Measurements from ENCODE around the gene UNC45A. TPM values are rescaled to one million over a fixed set of nuclear protein-coding genes. Genes with fewer than 3 reads are reported as not detected.

Gene UNC45A
- total RNA-seq, 1 donor from 2014 or later: 65.1 TPM

DNA sequence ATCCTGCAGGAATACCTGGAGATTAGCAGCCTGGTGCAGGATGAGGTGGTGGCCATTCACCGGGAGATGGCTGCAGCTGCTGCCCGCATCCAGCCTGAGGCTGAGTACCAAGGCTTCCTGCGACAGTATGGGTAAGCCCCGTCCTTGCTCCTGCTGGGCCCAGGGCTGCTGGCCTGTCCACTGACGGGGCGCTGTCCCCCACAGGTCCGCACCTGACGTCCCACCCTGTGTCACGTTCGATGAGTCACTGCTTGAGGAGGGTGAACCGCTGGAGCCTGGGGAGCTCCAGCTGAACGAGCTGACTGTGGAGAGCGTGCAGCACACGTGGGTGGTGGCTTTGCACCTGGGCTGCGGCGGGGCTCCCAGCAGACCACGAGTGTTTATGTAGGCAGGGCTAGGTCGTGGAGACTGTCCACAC lies 45.8 kb upstream of the UNC45A start:
- Mint-ChIP-seq H3K36me3 (ENCODE audit: unreplicated experiment) (no peaks in the 10 kb centered on the region), H3K4me3 (ENCODE audit: unreplicated experiment) (no peak overlapping the region), H3K9me3 (ENCODE audit: unreplicated experiment) (peaks cover 1% of the 10 kb centered on the region), H3K4me1 (ENCODE audit: low read depth, unreplicated experiment) (peaks cover 17% of the 10 kb centered on the region), H3K27me3 (ENCODE audit: unreplicated experiment) (peaks cover 5% of the 10 kb centered on the region), H3K27ac (ENCODE audit: unreplicated experiment) (no peak overlapping the region)
- DNase-seq: no peak
- TF ChIP-seq, protein P1, sequence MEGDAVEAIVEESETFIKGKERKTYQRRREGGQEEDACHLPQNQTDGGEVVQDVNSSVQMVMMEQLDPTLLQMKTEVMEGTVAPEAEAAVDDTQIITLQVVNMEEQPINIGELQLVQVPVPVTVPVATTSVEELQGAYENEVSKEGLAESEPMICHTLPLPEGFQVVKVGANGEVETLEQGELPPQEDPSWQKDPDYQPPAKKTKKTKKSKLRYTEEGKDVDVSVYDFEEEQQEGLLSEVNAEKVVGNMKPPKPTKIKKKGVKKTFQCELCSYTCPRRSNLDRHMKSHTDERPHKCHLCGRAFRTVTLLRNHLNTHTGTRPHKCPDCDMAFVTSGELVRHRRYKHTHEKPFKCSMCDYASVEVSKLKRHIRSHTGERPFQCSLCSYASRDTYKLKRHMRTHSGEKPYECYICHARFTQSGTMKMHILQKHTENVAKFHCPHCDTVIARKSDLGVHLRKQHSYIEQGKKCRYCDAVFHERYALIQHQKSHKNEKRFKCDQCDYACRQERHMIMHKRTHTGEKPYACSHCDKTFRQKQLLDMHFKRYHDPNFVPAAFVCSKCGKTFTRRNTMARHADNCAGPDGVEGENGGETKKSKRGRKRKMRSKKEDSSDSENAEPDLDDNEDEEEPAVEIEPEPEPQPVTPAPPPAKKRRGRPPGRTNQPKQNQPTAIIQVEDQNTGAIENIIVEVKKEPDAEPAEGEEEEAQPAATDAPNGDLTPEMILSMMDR (IDR thresholded peaks at IDR 0.05; ENCODE audit: partially characterized antibody, unreplicated experiment): no peak

DNA sequence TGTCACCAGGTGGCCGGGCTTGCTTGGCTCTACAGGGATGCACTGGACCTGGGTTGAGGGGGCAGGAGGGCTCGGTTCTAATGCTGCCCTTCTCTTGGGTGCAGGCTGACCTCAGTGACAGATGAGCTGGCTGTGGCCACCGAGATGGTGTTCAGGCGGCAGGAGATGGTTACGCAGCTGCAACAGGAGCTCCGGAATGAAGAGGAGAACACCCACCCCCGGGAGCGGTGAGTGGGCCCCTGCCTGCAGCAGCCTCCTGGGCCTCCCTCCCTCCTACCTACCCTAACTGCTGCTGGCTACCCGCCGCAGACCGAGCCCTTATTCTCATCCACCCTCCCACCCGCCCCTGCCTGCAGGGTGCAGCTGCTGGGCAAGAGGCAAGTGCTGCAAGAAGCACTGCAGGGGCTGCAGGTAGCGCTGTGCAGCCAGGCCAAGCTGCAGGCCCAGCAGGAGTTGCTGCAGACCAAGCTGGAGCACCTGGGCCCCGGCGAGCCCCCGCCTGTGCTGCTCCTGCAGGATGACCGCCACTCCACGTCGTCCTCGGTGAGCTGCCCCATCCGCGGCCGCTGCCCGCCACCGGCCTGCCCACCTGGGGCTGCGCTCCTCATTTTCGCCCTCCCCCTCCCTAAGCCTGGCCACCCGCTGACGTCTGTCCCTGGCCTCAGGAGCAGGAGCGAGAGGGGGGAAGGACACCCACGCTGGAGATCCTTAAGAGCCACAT lies 45.2 kb upstream of the UNC45A start:
- DNase-seq: no peak
- TF ChIP-seq, protein P1 (IDR thresholded peaks at IDR 0.05; ENCODE audit: partially characterized antibody, unreplicated experiment): no peak
- peaks cover 5% of the 10 kb centered on the region for H3K27me3 Mint-ChIP-seq (ENCODE audit: unreplicated experiment)
- peaks cover 16% of the 10 kb centered on the region for H3K4me1 Mint-ChIP-seq (ENCODE audit: low read depth, unreplicated experiment)
- H3K9me3 Mint-ChIP-seq (ENCODE audit: unreplicated experiment): peaks cover under 1% of the 10 kb centered on the region
- H3K27ac Mint-ChIP-seq (ENCODE audit: unreplicated experiment): no peak overlapping the region
- no peaks in the 10 kb centered on the region for H3K36me3 Mint-ChIP-seq (ENCODE audit: unreplicated experiment)
- no peak overlapping the region for H3K4me3 Mint-ChIP-seq (ENCODE audit: unreplicated experiment)

DNA sequence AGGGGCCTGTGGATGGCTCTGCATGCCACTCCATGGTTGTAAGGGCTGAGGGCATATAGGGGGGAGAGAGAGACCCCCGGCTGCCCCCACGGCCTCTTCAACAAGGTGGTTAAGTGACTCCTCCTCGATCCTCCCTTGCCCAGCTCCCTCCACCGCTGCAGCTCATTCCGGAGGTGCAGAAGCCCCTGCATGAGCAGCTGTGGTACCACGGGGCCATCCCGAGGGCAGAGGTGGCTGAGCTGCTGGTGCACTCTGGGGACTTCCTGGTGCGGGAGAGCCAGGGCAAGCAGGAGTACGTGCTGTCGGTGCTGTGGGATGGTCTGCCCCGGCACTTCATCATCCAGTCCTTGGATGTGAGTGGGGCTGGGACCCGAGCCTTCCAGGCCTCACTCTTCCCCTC lies 44.2 kb upstream of the UNC45A start:
- H3K4me3 Mint-ChIP-seq (ENCODE audit: unreplicated experiment): no peak overlapping the region
- no peaks in the 10 kb centered on the region for H3K9me3 Mint-ChIP-seq (ENCODE audit: unreplicated experiment)
- H3K36me3 Mint-ChIP-seq (ENCODE audit: unreplicated experiment): no peaks in the 10 kb centered on the region
- peaks cover 15% of the 10 kb centered on the region for H3K4me1 Mint-ChIP-seq (ENCODE audit: low read depth, unreplicated experiment)
- no peak for DNase-seq
- peaks cover 5% of the 10 kb centered on the region for H3K27me3 Mint-ChIP-seq (ENCODE audit: unreplicated experiment)
- TF ChIP-seq, protein P1 (IDR thresholded peaks at IDR 0.05; ENCODE audit: partially characterized antibody, unreplicated experiment): no peak
- H3K27ac Mint-ChIP-seq (ENCODE audit: unreplicated experiment): no peak overlapping the region

DNA sequence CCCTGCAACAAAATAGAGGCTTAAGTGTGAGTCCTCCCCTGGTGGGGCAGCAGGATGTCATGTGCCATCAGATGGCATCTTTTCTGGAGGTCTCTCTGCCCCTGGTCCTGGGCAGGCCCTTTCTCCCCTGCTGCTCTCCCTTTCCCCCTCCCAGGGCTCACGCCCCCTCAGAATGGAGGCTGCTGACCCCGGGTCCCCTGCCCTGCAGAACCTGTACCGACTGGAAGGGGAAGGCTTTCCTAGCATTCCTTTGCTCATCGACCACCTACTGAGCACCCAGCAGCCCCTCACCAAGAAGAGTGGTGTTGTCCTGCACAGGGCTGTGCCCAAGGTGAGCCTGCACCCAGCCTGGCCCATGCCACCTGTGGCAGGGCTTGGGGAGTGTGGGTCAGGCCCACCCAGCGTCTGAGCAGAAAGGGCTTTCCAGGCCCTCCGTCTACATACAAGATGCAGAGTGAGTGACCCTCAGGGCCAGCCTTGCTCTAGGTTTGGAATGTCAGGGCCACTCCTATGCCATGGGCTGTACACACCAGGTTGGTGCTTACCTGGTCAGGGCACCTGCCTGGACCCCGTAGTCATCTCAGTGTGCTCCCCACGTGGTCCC lies 43.6 kb upstream of the UNC45A start:
- Mint-ChIP-seq H3K4me1 (ENCODE audit: low read depth, unreplicated experiment) (peaks cover 11% of the 10 kb centered on the region), H3K9me3 (ENCODE audit: unreplicated experiment) (no peaks in the 10 kb centered on the region), H3K36me3 (ENCODE audit: unreplicated experiment) (no peaks in the 10 kb centered on the region), H3K4me3 (ENCODE audit: unreplicated experiment) (no peak overlapping the region), H3K27ac (ENCODE audit: unreplicated experiment) (no peak overlapping the region), H3K27me3 (ENCODE audit: unreplicated experiment) (peaks cover 5% of the 10 kb centered on the region)
- TF ChIP-seq, protein P1 (IDR thresholded peaks at IDR 0.05; ENCODE audit: partially characterized antibody, unreplicated experiment): no peak
- DNase-seq: no peak

DNA sequence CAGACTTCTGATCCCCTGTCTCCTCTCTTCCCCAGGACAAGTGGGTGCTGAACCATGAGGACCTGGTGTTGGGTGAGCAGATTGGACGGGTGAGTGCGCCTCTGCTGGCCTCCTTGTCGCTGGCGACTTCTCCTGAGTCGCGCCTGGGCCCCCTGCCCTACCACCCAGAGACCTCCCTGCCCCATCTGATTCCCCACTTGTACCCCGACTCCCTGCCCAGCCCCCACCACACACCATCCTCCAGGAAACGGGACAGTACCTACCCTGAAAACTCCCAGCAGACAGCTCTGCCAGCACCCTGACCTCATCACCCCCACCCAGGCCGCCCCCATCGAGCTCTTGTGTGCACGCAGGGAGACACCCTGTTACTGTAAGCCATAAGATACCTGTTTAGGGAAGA lies 43.1 kb upstream of the UNC45A start:
- peaks cover 9% of the 10 kb centered on the region for H3K4me1 Mint-ChIP-seq (ENCODE audit: low read depth, unreplicated experiment)
- TF ChIP-seq, protein P1 (IDR thresholded peaks at IDR 0.05; ENCODE audit: partially characterized antibody, unreplicated experiment): no peak
- no peak overlapping the region for H3K27ac Mint-ChIP-seq (ENCODE audit: unreplicated experiment)
- peaks cover 5% of the 10 kb centered on the region for H3K27me3 Mint-ChIP-seq (ENCODE audit: unreplicated experiment)
- no peak for DNase-seq
- no peaks in the 10 kb centered on the region for H3K9me3 Mint-ChIP-seq (ENCODE audit: unreplicated experiment)
- H3K4me3 Mint-ChIP-seq (ENCODE audit: unreplicated experiment): no peak overlapping the region
- no peaks in the 10 kb centered on the region for H3K36me3 Mint-ChIP-seq (ENCODE audit: unreplicated experiment)
